Bone marrow (tissue), 2 donors: Measurements from ENCODE around the gene NCOA3.

Source experiments
- DNase-seq, 2 donors: peaks; one replicate each; lab custom pipeline; 2025; lab: John Stamatoyannopoulos, UW

NCOA3 gene

GRCh38 chr20:47678536-47678935 lies 176.8 kb downstream of the NCOA3 start:
- no peak for DNase-seq

GRCh38 chr20:47679462-47679861 lies 177.8 kb downstream of the NCOA3 start:
- DNase-seq = no peak

- no peak for DNase-seq
Observed at GRCh38 chr20:47680804-47681529, 179.3 kb downstream of the NCOA3 start.

- no peak for DNase-seq
Observed at GRCh38 chr20:47682028-47682783, 180.5 kb downstream of the NCOA3 start.

- DNase-seq = no peak
Observed at GRCh38 chr20:47682916-47683315, 181.2 kb downstream of the NCOA3 start.

GRCh38 chr20:47684306-47685080 lies 182.8 kb downstream of the NCOA3 start:
- DNase-seq = no peak

- no peak for DNase-seq
Observed at GRCh38 chr20:47686545-47686944, 184.9 kb downstream of the NCOA3 start.

GRCh38 chr20:47687095-47687987 lies 185.7 kb downstream of the NCOA3 start:
- DNase-seq = no peak

- no peak for DNase-seq
Observed at GRCh38 chr20:47688385-47689381, 187.0 kb downstream of the NCOA3 start.

- no peak for DNase-seq
Observed at GRCh38 chr20:47689731-47690130, 188.0 kb downstream of the NCOA3 start.

- no peak for DNase-seq
Observed at GRCh38 chr20:47691625-47692024, 189.9 kb downstream of the NCOA3 start.

- no peak for DNase-seq
Observed at GRCh38 chr20:47694021-47694818, 192.5 kb downstream of the NCOA3 start.

- DNase-seq = no peak
Observed at GRCh38 chr20:47696856-47697255, 195.2 kb downstream of the NCOA3 start.

- no peak for DNase-seq
Observed at GRCh38 chr20:47698142-47698541, 196.5 kb downstream of the NCOA3 start.

GRCh38 chr20:47699818-47700217 lies 198.1 kb downstream of the NCOA3 start:
- DNase-seq = no peak

GRCh38 chr20:47700327-47700726 lies 198.6 kb downstream of the NCOA3 start:
- DNase-seq = no peak

- DNase-seq = no peak
Observed at GRCh38 chr20:47701612-47702011, 199.9 kb downstream of the NCOA3 start.

GRCh38 chr20:47703748-47704147 lies 202.1 kb downstream of the NCOA3 start:
- DNase-seq = no peak

GRCh38 chr20:47704746-47705496 lies 203.2 kb downstream of the NCOA3 start:
- no peak for DNase-seq
